Ishikawa (cell line): ENCODE measurements around the gene CDCA7.

Experiments
- EGR1 ChIP-seq: IDR thresholded peaks from 2 replicates; pipeline ENCODE4 v1.6.1; 2012
- EP300 ChIP-seq: IDR thresholded peaks from 2 replicates; pipeline ENCODE4 v1.6.1; 2012; ENCODE audit warnings: borderline replicate concordance
- TAF1 ChIP-seq: IDR thresholded peaks from 2 replicates; pipeline ENCODE4 v1.6.1; 2012; ENCODE audit warnings: low read depth, mild to moderate bottlenecking
- TEAD4 ChIP-seq: IDR thresholded peaks from 2 replicates; pipeline ENCODE4 v1.6.1; 2012
- USF1 ChIP-seq: IDR thresholded peaks from 2 replicates; pipeline ENCODE4 v1.6.1; 2012

GRCh38 chr2:173417802-173418201 is 63.1 kb downstream of the CDCA7 start:
- TF ChIP-seq EP300 (no peak), USF1 (no peak), EGR1 (no peak), TAF1 (no peak), TEAD4 (peak; percentile 71; the same call in 1 of the 2 replicates)
